Hepatocyte (in vitro differentiated cells): Measurements from ENCODE around the gene ST3GAL4. TPM values are rescaled to one million over a fixed set of nuclear protein-coding genes. Genes with fewer than 3 reads are reported as not detected.

Source experiments
- DNase-seq: peaks from one replicate; pipeline ENCODE4 v3.0.0-alpha.2; 2016; ENCODE audit warnings: low spot score
- H2AFZ ChIP-seq: fragments of 200-600 bp; sonication (generic); 2 replicates; pipeline ENCODE4 v1.6.0; 2016; ENCODE audit warnings: antibody characterized with exemption, mild to moderate bottlenecking
- H3K27ac ChIP-seq: fragments of 200-600 bp; sonication (generic); 2 replicates; pipeline ENCODE4 v1.5.1; 2016; ENCODE audit warnings: mild to moderate bottlenecking
- H3K27me3 ChIP-seq: fragments of 200-600 bp; sonication (generic); 2 replicates; pipeline ENCODE4 v1.6.1; 2016
- H3K36me3 ChIP-seq: fragments of 200-600 bp; sonication (generic); replicated peaks from 2 replicates; pipeline ENCODE4 v1.5.1; 2016; ENCODE audit warnings: low read depth; ENCODE audit not compliant: insufficient read depth
- H3K4me1 ChIP-seq: fragments of 200-600 bp; sonication (generic); 2 replicates; pipeline ENCODE4 v1.5.1; 2016; ENCODE audit warnings: mild to moderate bottlenecking, moderate library complexity; ENCODE audit not compliant: insufficient read depth
- H3K4me2 ChIP-seq: fragments of 200-600 bp; sonication (generic); 2 replicates; pipeline ENCODE4 v1.6.0; 2016
- H3K4me3 ChIP-seq: fragments of 200-600 bp; sonication (generic); 2 replicates; pipeline ENCODE4 v1.5.1; 2016; ENCODE audit warnings: mild to moderate bottlenecking
- H3K79me2 ChIP-seq: fragments of 200-600 bp; sonication (generic); 2 replicates; pipeline ENCODE4 v1.6.0; 2017; ENCODE audit warnings: mild to moderate bottlenecking
- H3K9me2 ChIP-seq: fragments of 200-600 bp; sonication (generic); replicated peaks from 2 replicates; pipeline ENCODE4 v1.6.0; 2017; ENCODE audit warnings: mild to moderate bottlenecking; ENCODE audit not compliant: insufficient read depth
- H3K9me3 ChIP-seq: fragments of 200-600 bp; sonication (generic); 2 replicates; pipeline ENCODE4 v1.5.1; 2016; ENCODE audit warnings: low read depth, mild to moderate bottlenecking
- H4K20me1 ChIP-seq: fragments of 200-600 bp; sonication (generic); 2 replicates; pipeline ENCODE4 v1.6.0; 2016; ENCODE audit warnings: mild to moderate bottlenecking; ENCODE audit not compliant: insufficient read depth, poor library complexity, severe bottlenecking
- CTCF ChIP-seq: fragments of 200-600 bp; sonication (generic); IDR thresholded peaks from 2 replicates; pipeline ENCODE4 v1.5.1; 2016; ENCODE audit warnings: antibody characterized with exemption, mild to moderate bottlenecking; ENCODE audit not compliant: poor library complexity
- EZH2 ChIP-seq: fragments of 200-600 bp; sonication (generic); IDR thresholded peaks from 2 replicates; pipeline ENCODE4 v1.6.1; 2016; ENCODE audit warnings: antibody characterized with exemption, mild to moderate bottlenecking, borderline replicate concordance
- EZH2phosphoT487 ChIP-seq: fragments of 200-600 bp; sonication (generic); IDR thresholded peaks from one replicate; pipeline ENCODE4 v1.6.1; 2018; ENCODE audit warnings: antibody characterized with exemption, mild to moderate bottlenecking, low read depth, moderate library complexity; ENCODE audit not compliant: unreplicated experiment, severe bottlenecking
- WGBS: methylation state at CpG from one replicate; pipeline ENCODE4 v1.1.6; 2016; ENCODE audit warnings: low lambda C conversion rate; ENCODE audit errors: missing lambda C conversion rate; 5-methylcytosine and 5-hydroxymethylcytosine counted together
- polyA plus RNA-seq: library from polyadenylated mRNA; unstranded; fragments of >200 nt; fragmentation: Nextera tagmentation; extraction: Ambion mirVana; gene quantifications from 2 replicates; pipeline ENCODE4 v1.2.1, GENCODE V29; 2016
- total RNA-seq: library from RNA; depleted of rRNA; stranded (reverse); fragments of >200 nt; gene quantifications from 2 replicates; pipeline ENCODE4 v1.2.3, GENCODE V29; 2014

The ST3GAL4 gene
- total and polyA plus RNA-seq, 2 experiments from 2014 or later: 31.0 to 31.5 TPM

DNA sequence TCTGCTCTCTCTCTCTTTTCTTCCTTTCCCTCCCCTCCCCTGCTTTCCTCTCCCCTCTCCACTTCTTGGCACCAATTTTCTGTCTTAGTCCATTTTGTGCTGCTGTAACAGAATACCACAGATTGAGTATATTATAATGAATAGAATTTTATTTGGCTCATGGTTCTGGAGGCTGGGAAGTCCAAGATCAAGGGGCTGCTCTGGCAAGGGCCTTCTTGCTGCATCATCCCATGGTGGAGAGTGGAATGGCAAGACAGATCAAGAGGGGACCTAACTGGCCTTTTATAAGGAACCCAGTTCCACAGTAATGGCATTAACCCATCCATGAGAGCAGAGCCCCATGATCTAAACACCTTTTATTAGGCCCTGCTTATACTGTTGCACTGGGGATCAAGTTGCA, 44.5 kb downstream of the ST3GAL4 start:
- H4K20me1 ChIP-seq: no peaks in the 10 kb centered on the region
- H3K4me3 ChIP-seq: no peak overlapping the region
- no peak overlapping the region for H3K27ac ChIP-seq
- TF ChIP-seq EZH2phosphoT487 (no peak), CTCF (no peak), EZH2 (no peak)
- H3K4me1 ChIP-seq: no peaks in the 10 kb centered on the region
- H3K79me2 ChIP-seq: no peaks in the 10 kb centered on the region
- no peak overlapping the region for H3K4me2 ChIP-seq
- H2AFZ ChIP-seq: no peak overlapping the region
- H3K9me3 ChIP-seq: no peaks in the 10 kb centered on the region
- H3K9me2 ChIP-seq: no peaks in the 10 kb centered on the region
- DNase-seq: no peak
- H3K36me3 ChIP-seq: no peaks in the 10 kb centered on the region
- H3K27me3 ChIP-seq: no peaks in the 10 kb centered on the region

GRCh38 chr11:126400479-126400878, 45.0 kb downstream of the ST3GAL4 start:
- Histone ChIP-seq H3K27ac (no peak overlapping the region), H3K36me3 (no peaks in the 10 kb centered on the region), H4K20me1 (no peaks in the 10 kb centered on the region), H3K4me2 (no peak overlapping the region), H3K4me3 (no peak overlapping the region), H3K9me2 (no peaks in the 10 kb centered on the region), H3K27me3 (no peaks in the 10 kb centered on the region), H3K9me3 (no peaks in the 10 kb centered on the region), H3K4me1 (no peaks in the 10 kb centered on the region), H2AFZ (no peak overlapping the region), H3K79me2 (no peaks in the 10 kb centered on the region)
- 96% methylated on average over 6 of the region's 6 CpGs for WGBS
- DNase-seq: no peak
- no peak for TF ChIP-seq CTCF
- no peak for TF ChIP-seq EZH2
- no peak for TF ChIP-seq EZH2phosphoT487

- Histone ChIP-seq H4K20me1 (no peaks in the 10 kb centered on the region), H3K9me2 (no peaks in the 10 kb centered on the region), H3K79me2 (no peaks in the 10 kb centered on the region), H2AFZ (no peak overlapping the region), H3K9me3 (no peaks in the 10 kb centered on the region), H3K4me1 (no peaks in the 10 kb centered on the region), H3K36me3 (no peaks in the 10 kb centered on the region), H3K27ac (peak overlapping the region; percentile 62), H3K4me3 (no peak overlapping the region), H3K4me2 (no peak overlapping the region), H3K27me3 (no peaks in the 10 kb centered on the region)
- DNase-seq: peak; percentile 37
- TF ChIP-seq EZH2phosphoT487: no peak
- no peak for TF ChIP-seq EZH2
- TF ChIP-seq CTCF: no peak
- WGBS: 84% methylated on average over 15 of the region's 15 CpGs
Measured at GRCh38 chr11:126403022-126403581, 47.6 kb downstream of the ST3GAL4 start.

- Histone ChIP-seq H3K4me2 (no peak overlapping the region), H3K9me2 (no peaks in the 10 kb centered on the region), H3K36me3 (no peaks in the 10 kb centered on the region), H3K79me2 (no peaks in the 10 kb centered on the region), H3K9me3 (no peaks in the 10 kb centered on the region), H2AFZ (no peak overlapping the region), H4K20me1 (no peaks in the 10 kb centered on the region), H3K27ac (peak overlapping the region; percentile 51), H3K4me3 (no peak overlapping the region), H3K27me3 (no peaks in the 10 kb centered on the region), H3K4me1 (no peaks in the 10 kb centered on the region)
- TF ChIP-seq EZH2phosphoT487 (no peak), CTCF (no peak), EZH2 (no peak)
- WGBS: 93% methylated on average over 8 of the region's 8 CpGs
- DNase-seq: no peak
Measured at GRCh38 chr11:126403658-126404057, 48.2 kb downstream of the ST3GAL4 start.
